Stimulated activated CD4-positive, alpha-beta T cell treated with anti-CD3 and anti-CD28 coated beads, TNF-alpha, amount 100 ng/mL, for 48 hours (primary cell): ENCODE data around the gene LHX8.
"Not testable (repeated sequence)": the region's sequence is repeated elsewhere in the genome, so short reads cannot be mapped to it uniquely, and the experiment has no call there.

ENCODE experiments used
- DNase-seq, 3 donors: peaks; one replicate each; pipeline ENCODE4 v3.0.0-alpha.2; 2020; ENCODE audit warnings: low read depth in 3 of 3

LHX8 gene

GRCh38 chr1:75132812-75133619 lies 1.2 kb upstream of the LHX8 start:
- no peak for DNase-seq

- no peak for DNase-seq
Observed at GRCh38 chr1:75134647-75135572, 722 bp downstream of the LHX8 start.

DNA sequence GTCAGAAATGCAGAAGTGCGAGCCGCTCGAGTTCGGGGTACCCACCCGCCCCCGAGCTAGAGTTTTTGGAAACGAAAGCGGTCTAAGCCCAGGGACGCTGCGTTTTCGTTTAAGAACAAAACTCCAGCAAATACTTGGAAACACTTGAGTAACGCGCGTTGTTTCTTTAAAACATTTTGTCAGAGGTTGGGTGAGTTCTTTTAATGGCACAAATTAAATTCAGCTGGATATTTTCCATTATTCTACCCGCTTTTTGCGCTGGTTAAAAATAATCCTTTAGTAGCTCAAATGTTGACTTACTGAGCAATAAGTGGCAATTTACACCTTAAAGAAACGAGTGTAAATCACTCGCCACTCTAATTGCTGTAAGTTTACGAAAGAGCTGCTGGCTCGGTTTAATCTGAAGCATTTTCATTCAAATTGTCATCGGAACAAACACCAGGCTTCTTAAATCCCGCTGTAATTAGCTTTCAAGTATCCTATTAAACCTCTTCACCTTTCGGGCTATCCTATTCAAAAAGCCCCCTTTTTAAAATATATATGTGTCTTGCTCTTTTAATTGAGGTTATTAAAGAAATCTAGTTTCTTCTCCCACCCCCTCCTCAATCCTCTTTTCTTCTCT lies 1.5 kb downstream of the LHX8 start:
- DNase-seq, result no peak

GRCh38 chr1:75136195-75136815 lies 2.1 kb downstream of the LHX8 start:
- no peak for DNase-seq

DNA sequence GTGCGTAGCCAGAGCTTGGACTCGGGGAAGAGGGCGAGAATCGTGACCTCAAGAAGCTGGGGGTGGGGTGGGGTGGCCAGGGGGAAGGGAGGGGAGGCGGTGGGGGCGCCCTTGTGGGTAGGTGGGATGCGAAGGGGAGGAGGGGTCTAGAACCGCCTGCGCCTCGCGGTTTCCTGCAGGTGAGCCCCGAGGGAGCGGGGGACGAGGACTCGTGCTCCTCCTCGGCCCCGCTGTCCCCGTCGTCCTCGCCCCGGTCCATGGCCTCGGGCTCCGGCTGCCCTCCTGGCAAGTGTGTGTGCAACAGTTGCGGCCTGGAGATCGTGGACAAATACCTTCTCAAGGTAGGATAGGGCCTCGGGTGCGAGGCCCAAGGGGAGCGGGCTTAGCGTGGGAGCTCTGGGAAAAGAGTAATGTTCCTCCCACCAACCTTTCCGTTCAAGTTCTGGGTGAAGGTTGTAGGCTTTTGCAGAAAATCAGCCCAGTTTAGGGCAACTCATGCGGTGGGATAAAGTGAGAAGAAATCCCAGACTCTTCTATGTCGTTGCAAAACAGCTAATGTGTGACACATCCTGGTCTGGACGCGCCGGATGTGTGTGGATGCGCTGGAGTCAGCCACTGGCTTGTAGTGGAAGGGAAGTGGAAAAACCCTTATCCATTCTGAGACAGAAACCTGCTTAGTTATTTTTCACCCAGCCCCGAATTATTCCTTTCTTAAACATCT lies 2.9 kb downstream of the LHX8 start:
- DNase-seq, result no peak

DNA sequence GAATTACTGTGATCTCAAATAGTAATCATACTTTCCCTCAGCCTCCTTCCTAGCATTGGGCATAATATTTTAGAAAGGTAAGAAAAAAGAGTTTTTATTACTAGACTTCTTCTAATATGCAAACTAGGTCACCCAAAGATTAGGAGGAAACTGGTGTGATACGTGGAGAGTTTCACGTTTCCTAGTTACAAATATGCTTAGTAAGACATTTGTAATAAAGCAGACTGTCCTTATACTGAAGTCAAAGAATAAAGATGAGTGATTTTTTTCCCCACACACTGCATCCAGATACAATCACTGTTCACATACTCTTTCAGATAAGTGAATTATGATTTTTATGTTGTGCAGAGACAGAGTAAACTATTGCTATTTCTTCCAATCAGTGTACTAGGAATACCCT lies 17.9 kb downstream of the LHX8 start:
- no peak for DNase-seq

GRCh38 chr1:75159154-75159553 lies 25.0 kb downstream of the LHX8 start:
- no peak for DNase-seq

GRCh38 chr1:75165264-75165663 lies 31.1 kb downstream of the LHX8 start:
- DNase-seq, result no peak

GRCh38 chr1:75166821-75167220 lies 32.6 kb downstream of the LHX8 start:
- no peak for DNase-seq

DNA sequence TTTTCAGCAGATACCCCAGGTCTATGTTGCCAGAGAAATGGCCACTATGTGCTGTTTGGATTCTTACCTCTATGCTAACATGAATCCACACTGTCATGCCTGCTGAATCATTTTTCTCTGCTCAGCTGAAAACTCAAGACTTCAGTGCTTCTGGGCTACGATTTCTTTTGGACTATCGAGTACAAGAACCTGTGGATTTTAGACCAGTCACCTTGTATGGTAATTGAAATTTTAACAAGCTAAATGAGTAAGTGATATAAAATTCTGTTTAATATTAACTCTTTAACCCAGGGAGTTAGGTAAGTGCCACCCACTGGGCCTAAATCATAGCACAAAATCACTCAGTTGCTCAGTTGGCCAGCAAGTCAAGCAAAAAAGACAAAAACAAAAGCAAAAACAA lies 35.8 kb downstream of the LHX8 start:
- no peak for DNase-seq

DNA sequence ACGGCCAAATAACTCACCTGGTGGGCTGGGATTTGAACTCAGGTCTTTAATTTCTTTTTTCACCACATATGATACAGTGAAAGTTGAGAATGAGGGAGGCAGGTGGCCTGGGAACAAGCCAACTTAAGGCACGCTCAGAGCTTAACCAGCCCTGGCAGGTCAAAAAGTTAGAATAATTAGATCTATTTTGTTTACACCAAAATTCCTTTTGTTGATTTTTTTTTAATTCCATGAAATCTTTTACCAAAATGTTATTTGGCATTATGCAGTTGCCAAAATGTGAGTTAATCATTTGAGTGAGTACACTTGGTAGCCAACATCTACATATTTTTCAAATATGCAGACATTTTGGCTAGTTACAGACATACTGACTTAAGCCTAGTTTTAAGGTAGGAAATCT lies 36.8 kb downstream of the LHX8 start:
- DNase-seq, result no peak

- DNase-seq, result no peak
Observed at GRCh38 chr1:75171876-75172275, 37.7 kb downstream of the LHX8 start.

GRCh38 chr1:75172556-75172955 lies 38.4 kb downstream of the LHX8 start:
- no peak for DNase-seq

DNA sequence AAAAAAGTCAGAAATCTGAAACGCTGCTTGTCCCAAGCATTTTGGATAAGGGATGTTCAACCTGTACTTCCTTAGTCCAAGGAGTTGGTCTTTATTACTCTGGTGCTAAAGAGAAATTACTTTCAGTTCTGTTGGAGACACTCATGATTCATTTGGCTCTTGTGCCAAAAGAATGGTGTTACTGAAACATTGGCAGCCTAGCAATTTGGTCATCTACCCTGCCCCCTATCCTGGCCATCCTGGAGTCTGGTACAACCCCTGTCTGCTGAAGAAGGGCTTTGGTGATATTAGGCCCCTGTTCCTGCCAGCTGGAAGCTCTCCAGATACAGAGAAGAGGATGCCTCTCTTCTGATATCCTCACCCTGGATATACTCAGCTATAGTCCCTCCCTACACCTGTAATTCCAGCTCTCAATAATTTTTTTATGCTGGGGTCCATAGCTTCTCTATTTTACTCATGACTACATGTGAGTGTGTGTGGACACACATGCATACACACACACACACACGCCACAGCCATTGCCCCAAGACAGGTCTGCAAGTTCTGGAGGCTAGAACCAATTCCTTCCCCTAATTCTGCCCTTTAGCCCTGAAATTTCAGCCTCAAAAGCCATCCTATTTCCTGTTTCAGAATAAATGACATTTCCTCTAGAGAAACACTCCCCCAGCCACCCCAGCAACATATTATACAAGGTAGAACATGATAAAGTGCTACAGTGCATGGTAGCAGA lies 40.0 kb downstream of the LHX8 start:
- no peak for DNase-seq

GRCh38 chr1:75181214-75181955 lies 47.2 kb downstream of the LHX8 start:
- DNase-seq, result not testable (repeated sequence)

- no peak for DNase-seq
Observed at GRCh38 chr1:75188892-75189291, 54.7 kb downstream of the LHX8 start.

- no peak for DNase-seq
Observed at GRCh38 chr1:75198163-75198562, 64.0 kb downstream of the LHX8 start.

DNA sequence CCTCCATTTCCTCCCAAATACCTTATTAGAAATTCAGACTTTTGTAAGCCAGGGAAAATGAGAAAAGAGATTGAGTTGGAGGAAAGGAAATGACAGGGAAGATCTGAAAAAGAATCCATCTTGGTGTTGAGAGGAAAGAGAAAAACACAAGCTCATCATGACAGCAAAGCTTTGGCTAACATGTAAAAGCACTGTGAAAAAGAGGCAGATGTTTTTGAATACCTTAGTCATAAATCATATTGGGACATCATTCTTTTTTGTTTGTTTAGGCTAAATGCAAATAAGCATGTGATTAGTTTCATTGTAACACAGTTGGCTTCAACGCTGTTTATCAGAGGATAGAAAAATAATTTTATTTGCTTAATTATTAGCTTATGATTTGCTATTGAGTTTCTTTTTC lies 64.6 kb downstream of the LHX8 start:
- no peak for DNase-seq

GRCh38 chr1:75202751-75203150 lies 68.6 kb downstream of the LHX8 start:
- DNase-seq, result no peak
